Gastroesophageal sphincter (tissue), 4 donors: ENCODE results near the gene TPRX2. TPM values are rescaled to one million over a fixed set of nuclear protein-coding genes. Genes with fewer than 3 reads are reported as not detected.
"Not testable (repeated sequence)": the region's sequence is repeated elsewhere in the genome, so short reads cannot be mapped to it uniquely, and the experiment has no call there.

ENCODE experiments used
- ATAC-seq: fragments of 150-250 bp; one replicate; pipeline ENCODE4 v1.9.1; 2016; ENCODE audit warnings: mild to moderate bottlenecking, moderate library complexity
- H3K27ac ChIP-seq, 4 donors: fragments of 200-600 bp; sonication (generic) in 3 of 4; 1 replicate in 3 of 4; 2 replicates in 1 of 4; pipeline ENCODE4 v1.5.1; 2016 to 2019
- H3K27me3 ChIP-seq: fragments of 200-600 bp; sonication (generic); one replicate; pipeline ENCODE4 v1.5.1; 2019
- H3K36me3 ChIP-seq, 2 donors: fragments of 200-600 bp; sonication (generic); one replicate each; pipeline ENCODE4 v1.5.1; 2019; ENCODE audit warnings: control low read depth in 1 of 2
- H3K4me1 ChIP-seq, 3 donors: fragments of 200-600 bp; sonication (generic); 1 replicate in 2 of 3; 2 replicates in 1 of 3; pipeline ENCODE4 v1.5.1; 2016 to 2019; ENCODE audit warnings: control low read depth in 2 of 3
- H3K4me3 ChIP-seq, 2 donors: fragments of 200-600 bp; sonication (generic); one replicate each; pipeline ENCODE4 v1.5.1; 2019; ENCODE audit warnings: mild to moderate bottlenecking in 1 of 2, moderate library complexity in 1 of 2
- H3K9me3 ChIP-seq, 3 donors: fragments of 200-600 bp; sonication (generic); one replicate each; pipeline ENCODE4 v1.5.1; 2017 to 2019; ENCODE audit warnings: control low read depth in 2 of 3
- CTCF ChIP-seq, 4 experiments: fragments of 200-600 bp in 2 of 4; fragments of 450-650 bp in 2 of 4; sonication (generic) in 1 of 4; IDR thresholded peaks; one replicate each; pipeline ENCODE4 v1.5.1; 2017 to 2019; ENCODE audit warnings: antibody characterized with exemption in 4 of 4, mild to moderate bottlenecking in 2 of 4, moderate library complexity in 2 of 4
- EP300 ChIP-seq: sonication (generic); formaldehyde crosslinking; IDR thresholded peaks from one replicate; pipeline ENCODE4 v1.6.1; 2017; ENCODE audit warnings: antibody characterized with exemption, mild to moderate bottlenecking
- POLR2A ChIP-seq, 2 donors: fragments of 450-650 bp; IDR thresholded peaks; one replicate each; pipeline ENCODE4 v1.6.1; 2017; ENCODE audit warnings: antibody characterized with exemption in 2 of 2, mild to moderate bottlenecking in 2 of 2, moderate library complexity in 1 of 2
- POLR2AphosphoS5 ChIP-seq: sonication (generic); formaldehyde crosslinking; IDR thresholded peaks from one replicate; pipeline ENCODE4 v1.6.1; 2017; ENCODE audit warnings: antibody characterized with exemption
- WGBS, 2 donors: methylation state at CpG; one replicate each; pipeline ENCODE4 v1.1.5; 2018; ENCODE audit warnings: low coverage in 1 of 2; 5-methylcytosine and 5-hydroxymethylcytosine counted together
- total RNA-seq, 4 donors: library from RNA; depleted of rRNA; stranded (reverse); fragments of >200 nt; gene quantifications; one replicate each; pipeline ENCODE4 v1.1.0, GENCODE V29; 2016

Gene TPRX2
- total RNA-seq, 4 donors from 2014 or later = not detected

GRCh38 chr19:47848823-47849473 lies 10.1 kb upstream of the TPRX2 start:
- H3K4me3 ChIP-seq = no peak overlapping the region
- no peak for TF ChIP-seq EP300
- no peak for TF ChIP-seq POLR2A (IDR thresholded peaks at IDR 0.05)
- TF ChIP-seq POLR2AphosphoS5 = no peak
- TF ChIP-seq CTCF (IDR thresholded peaks at IDR 0.05) = peak in 2 of 4 experiments; percentile 13 to 35
- H3K27ac ChIP-seq = no peak overlapping the region
- H3K27me3 ChIP-seq = peaks cover 97% of the 10 kb centered on the region
- ATAC-seq = no peak
- 3 to 6% methylated on average over 11 to 13 of the region's 22 CpGs for WGBS, 2 donors
- H3K9me3 ChIP-seq = no peaks in the 10 kb centered on the region
- no peaks in the 10 kb centered on the region for H3K36me3 ChIP-seq
- peaks cover 0 to 13% (median 0%) of the 10 kb centered on the region in 3 donors for H3K4me1 ChIP-seq

- H3K27me3 ChIP-seq = peaks cover 94% of the 10 kb centered on the region
- no peak for ATAC-seq
- no peaks in the 10 kb centered on the region for H3K9me3 ChIP-seq
- H3K4me1 ChIP-seq = peaks cover 0 to 13% (median 0%) of the 10 kb centered on the region in 3 donors
- H3K4me3 ChIP-seq = no peak overlapping the region
- no peak overlapping the region for H3K27ac ChIP-seq
- WGBS, 2 donors = 67 to 80% methylated on average over 1 of the region's 5 CpGs
- TF ChIP-seq POLR2AphosphoS5 (no peak), CTCF (IDR thresholded peaks at IDR 0.05) (no peak), POLR2A (IDR thresholded peaks at IDR 0.05) (no peak), EP300 (no peak)
- H3K36me3 ChIP-seq = no peaks in the 10 kb centered on the region
These were observed 6.0 kb upstream of the TPRX2 start for GRCh38 chr19:47853003-47853402.

GRCh38 chr19:47854459-47854858 lies 4.6 kb upstream of the TPRX2 start:
- Histone ChIP-seq H3K36me3 (no peaks in the 10 kb centered on the region), H3K27me3 (peaks cover 91% of the 10 kb centered on the region), H3K27ac (no peak overlapping the region), H3K4me1 (peaks cover 0 to 4% (median 0%) of the 10 kb centered on the region in 3 donors), H3K4me3 (no peak overlapping the region), H3K9me3 (no peaks in the 10 kb centered on the region)
- WGBS, 2 donors = 70 to 78% methylated on average over 4 of the region's 4 CpGs
- no peak for TF ChIP-seq POLR2A (IDR thresholded peaks at IDR 0.05)
- no peak for TF ChIP-seq CTCF (IDR thresholded peaks at IDR 0.05)
- no peak for TF ChIP-seq EP300
- TF ChIP-seq POLR2AphosphoS5 = no peak
- no peak for ATAC-seq

GRCh38 chr19:47858231-47858630 lies 804 bp upstream of the TPRX2 start:
- H3K4me1 ChIP-seq, ATAC-seq: not testable (repeated sequence)
- WGBS, 2 donors = 80% methylated on average over 1 of the region's 9 CpGs; no CpG with 5 or more reads in 1 of the 2 donors

GRCh38 chr19:47859838-47860237 lies 803 bp downstream of the TPRX2 start:
- not testable (repeated sequence) for H3K36me3 ChIP-seq
- no CpG with 5 or more reads among the region's 17 CpGs for WGBS, 2 donors

More at GRCh38 chr19:47858231-47858630, 804 bp upstream of the TPRX2 start:
- not testable (repeated sequence) for H3K4me3 ChIP-seq, H3K27ac ChIP-seq, H3K36me3 ChIP-seq, H3K9me3 ChIP-seq
- H3K27me3 ChIP-seq = peaks cover 74% of the 10 kb centered on the region

GRCh38 chr19:47860602-47861297 lies 1.7 kb downstream of the TPRX2 start:
- Histone ChIP-seq H3K4me1 (no peaks in the 10 kb centered on the region), H3K27ac (no peak overlapping the region), H3K9me3 (no peaks in the 10 kb centered on the region), H3K36me3 (no peaks in the 10 kb centered on the region), H3K27me3 (peaks cover 55% of the 10 kb centered on the region), H3K4me3 (no peak overlapping the region)
- no CpG with 5 or more reads among the region's 34 CpGs for WGBS, 2 donors
- TF ChIP-seq CTCF (IDR thresholded peaks at IDR 0.05) = no peak
- TF ChIP-seq POLR2AphosphoS5 = no peak
- TF ChIP-seq EP300 = no peak
- no peak for TF ChIP-seq POLR2A (IDR thresholded peaks at IDR 0.05)
- ATAC-seq = no peak

More at GRCh38 chr19:47859838-47860237, 803 bp downstream of the TPRX2 start:
- H3K4me1 ChIP-seq, H3K4me3 ChIP-seq, H3K27ac ChIP-seq, H3K9me3 ChIP-seq, ATAC-seq: not testable (repeated sequence)
- peaks cover 60% of the 10 kb centered on the region for H3K27me3 ChIP-seq
